Measurements from ENCODE around the gene ZNF407. TPM values are rescaled to one million over a fixed set of nuclear protein-coding genes. Genes with fewer than 3 reads are reported as not detected.

Gene ZNF407
- total and polyA plus RNA-seq, 4 donors = 1.9 to 16.5 (median 6.6) TPM

GRCh38 chr18:74784752-74785151 is 187.1 kb downstream of the ZNF407 start:
- WGBS = 87% methylated on average over 6 of the region's 6 CpGs

More at GRCh38 chr18:74784752-74785151, 187.1 kb downstream of the ZNF407 start:
- DNase-seq (ENCODE audit: low spot score) = no peak
- no peak for TF ChIP-seq MAX (IDR thresholded peaks at IDR 0.05)
- TF ChIP-seq RAD21 (IDR thresholded peaks at IDR 0.05) = no peak
- no peak for TF ChIP-seq FOXA2 (IDR thresholded peaks at IDR 0.05)
- TF ChIP-seq TAF1 (conservative IDR thresholded peaks at IDR 0.05) = no peak
- no peak for TF ChIP-seq FOXA1 (IDR thresholded peaks at IDR 0.05)
- no peak for TF ChIP-seq JUND (IDR thresholded peaks at IDR 0.05)
- no peak for TF ChIP-seq SP1 (IDR thresholded peaks at IDR 0.05)
- TF ChIP-seq GABPA (IDR thresholded peaks at IDR 0.05 in 1 of 2, conservative IDR thresholded peaks at IDR 0.05 in 1 of 2) = no peak
- TF ChIP-seq ZBTB33 (IDR thresholded peaks at IDR 0.05) = no peak
- no peak for TF ChIP-seq CTCF (IDR thresholded peaks at IDR 0.05; ENCODE audit: low read depth, low read length, missing input control)
- TF ChIP-seq REST (IDR thresholded peaks at IDR 0.05) = no peak
- no peak for TF ChIP-seq YY1 (IDR thresholded peaks at IDR 0.05)
- no peak for TF ChIP-seq RXRA (IDR thresholded peaks at IDR 0.05)
- no peak for TF ChIP-seq ATF3 (IDR thresholded peaks at IDR 0.05)
- TF ChIP-seq HNF4A (conservative IDR thresholded peaks at IDR 0.05) = no peak
- no peak for TF ChIP-seq HNF4G (IDR thresholded peaks at IDR 0.05)
- no peak for TF ChIP-seq EGR1 (IDR thresholded peaks at IDR 0.05; ENCODE audit: low read depth in 2 of 2)
- no peak for TF ChIP-seq NR2F2 (IDR thresholded peaks at IDR 0.05)
- no peaks in the 10 kb centered on the region for H3K4me1 ChIP-seq (ENCODE audit: control insufficient read depth in 4 of 4, insufficient read depth in 4 of 4, low read length in 3 of 4)
- H3K27ac ChIP-seq (ENCODE audit: low read depth in 1 of 2, low read length in 2 of 2) = no peak overlapping the region
- H3K36me3 ChIP-seq (ENCODE audit: control insufficient read depth in 4 of 4, insufficient read depth in 3 of 4, low read depth in 1 of 4, low read length in 3 of 4) = peaks cover 0 to 1% (median 0%) of the 10 kb centered on the region in 4 donors
- no peaks in the 10 kb centered on the region for H3K9me3 ChIP-seq (ENCODE audit: control insufficient read depth in 4 of 4, low read length in 3 of 4)
- no peaks in the 10 kb centered on the region for H3K27me3 ChIP-seq (ENCODE audit: control insufficient read depth in 4 of 4, insufficient read depth in 4 of 4, low read length in 3 of 4)
- H3K9ac ChIP-seq (ENCODE audit: low read depth in 1 of 2, low read length in 2 of 2) = no peak overlapping the region
- H3K4me3 ChIP-seq (ENCODE audit: low read depth in 1 of 3, low read length in 3 of 3) = no peak overlapping the region
